Right lobe of liver (tissue), 6 donors: ENCODE results near the gene CD48. TPM values are rescaled to one million over a fixed set of nuclear protein-coding genes. Genes with fewer than 3 reads are reported as not detected.
A peak's percentile ranks its signal among the peaks of the same experiment; 100 is the strongest.

ENCODE experiments used
- ATAC-seq, 4 donors: fragments of 200-7000 bp; cut with Tn5 transposase; one replicate each; pipeline ENCODE4 v1.9.1; 2020; ENCODE audit warnings: mild to moderate bottlenecking in 4 of 4, moderate library complexity in 4 of 4
- DNase-seq, 3 donors: peaks; one replicate each; pipeline ENCODE4 v3.0.0-alpha.2; 2020
- H3K27ac ChIP-seq, 3 donors: fragments of 200-600 bp; one replicate each; pipeline ENCODE4 v1.8.0; 2022
- H3K27me3 ChIP-seq, 2 donors: fragments of 200-600 bp; one replicate each; pipeline ENCODE4 v1.8.0; 2022
- H3K36me3 ChIP-seq, 4 donors: fragments of 200-600 bp; sonication (generic) in 1 of 4; one replicate each; pipeline versions ENCODE4 v1.5.1 to v1.8.0; 2017 to 2022; ENCODE audit warnings: control low read depth in 1 of 4
- H3K4me1 ChIP-seq, 4 donors: fragments of 200-600 bp; sonication (generic) in 1 of 4; one replicate each; pipeline versions ENCODE4 v1.5.1 to v1.8.0; 2017 to 2022; ENCODE audit warnings: control low read depth in 1 of 4
- H3K4me3 ChIP-seq, 3 donors: fragments of 200-600 bp; one replicate each; pipeline ENCODE4 v1.8.0; 2022
- H3K9me3 ChIP-seq, 4 donors: fragments of 200-600 bp; sonication (generic) in 1 of 4; one replicate each; pipeline versions ENCODE4 v1.5.1 to v1.8.0; 2017 to 2022; ENCODE audit warnings: control low read depth in 1 of 4
- POLR2A ChIP-seq: fragments of 450-650 bp; IDR thresholded peaks from one replicate; pipeline ENCODE4 v1.6.1; 2017; ENCODE audit warnings: antibody characterized with exemption, mild to moderate bottlenecking
- WGBS: methylation state at CpG from one replicate; pipeline ENCODE4 v1.1.6; 2018; ENCODE audit warnings: low coverage, low lambda C conversion rate; ENCODE audit not compliant: insufficient coverage; ENCODE audit errors: missing lambda C conversion rate; 5-methylcytosine and 5-hydroxymethylcytosine counted together
- intact Hi-C, 2 donors: fragments of 100-400 bp; cut with DNase I; formaldehyde crosslinking; loops; one replicate each; pipeline versions ENCODE4 v1.11.2 to v1.14.1; 2022
- total RNA-seq, 6 experiments: library from RNA; depleted of rRNA in 2 of 6; stranded (reverse); fragments of >200 nt in 2 of 6; fragmentation: NEBNext Ultra II Directional in 3 of 6; extraction: Animal tissue kit (Norgen Biotek cat#: 25700) in 3 of 6; gene quantifications; one replicate each; pipeline versions ENCODE4 v1.1.0 to v1.2.4, GENCODE V29; 2016 to 2023
- TF ChIP-seq, protein P1 (sequence below), 4 donors: fragments of 200-600 bp in 3 of 4; fragments of 450-650 bp in 1 of 4; IDR thresholded peaks; one replicate each; pipeline versions ENCODE4 v1.5.1 to v1.8.0; 2016 to 2022; ENCODE audit warnings: antibody characterized with exemption in 4 of 4, mild to moderate bottlenecking in 2 of 4
- donor health status: DM: no; HTN: yes; CAD: no.
- donor health status: DM: no; HTN: no; CAD: no.
- donor health status: DM: no; HTN: no; CAD: no.
- donor health status: DM: no; HTN: yes; CAD: no.
- donor health status: DM: no; HTN: yes; CAD: no.

Gene CD48
- total RNA-seq, 6 experiments from 2014 or later, result 0.68 to 5.0 (median 3.4) TPM

DNA sequence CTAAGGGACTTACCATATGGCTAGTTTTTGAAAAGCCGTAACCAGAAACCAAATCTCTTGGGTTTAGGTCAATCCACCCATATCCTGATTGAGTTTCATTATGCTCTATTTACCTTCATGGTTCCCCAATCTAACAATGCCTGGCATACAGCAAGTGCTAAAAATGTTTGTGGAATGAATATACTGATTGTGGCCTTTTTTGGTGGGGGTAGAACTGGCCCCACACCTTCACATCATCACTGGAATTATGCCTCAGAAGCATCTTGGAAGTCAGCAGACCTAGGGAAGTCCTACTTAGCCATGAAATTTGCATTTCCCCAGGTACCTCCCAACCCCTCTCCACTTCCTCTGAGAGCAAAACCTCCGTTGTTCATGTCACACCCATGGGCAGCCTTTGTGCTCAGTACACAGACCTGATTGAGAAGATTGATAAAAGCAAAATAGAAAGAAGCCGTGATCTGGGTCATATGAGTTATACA, 47.0 kb downstream of the CD48 start:
- no peak overlapping the region for H3K27ac ChIP-seq

DNA sequence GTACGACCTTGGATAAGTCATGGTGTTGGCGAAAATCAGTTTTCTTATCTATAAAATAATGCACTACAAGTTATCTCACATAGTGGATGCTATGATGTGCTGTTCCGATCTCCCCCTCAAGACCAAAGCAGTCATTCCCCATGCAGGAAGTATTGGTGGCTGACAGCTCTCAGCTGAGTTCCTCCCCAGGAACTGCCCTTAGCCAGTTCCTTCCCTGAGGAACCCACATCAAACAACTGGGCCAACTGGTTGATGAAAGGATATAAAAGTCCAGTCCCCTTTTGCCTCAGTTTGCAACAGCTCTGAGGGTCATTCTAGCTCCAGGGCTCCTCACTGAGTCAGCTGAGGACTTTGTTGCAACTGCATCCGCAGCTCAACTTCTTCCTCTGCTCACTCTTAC, 48.7 kb downstream of the CD48 start:
- TF ChIP-seq, protein P1, sequence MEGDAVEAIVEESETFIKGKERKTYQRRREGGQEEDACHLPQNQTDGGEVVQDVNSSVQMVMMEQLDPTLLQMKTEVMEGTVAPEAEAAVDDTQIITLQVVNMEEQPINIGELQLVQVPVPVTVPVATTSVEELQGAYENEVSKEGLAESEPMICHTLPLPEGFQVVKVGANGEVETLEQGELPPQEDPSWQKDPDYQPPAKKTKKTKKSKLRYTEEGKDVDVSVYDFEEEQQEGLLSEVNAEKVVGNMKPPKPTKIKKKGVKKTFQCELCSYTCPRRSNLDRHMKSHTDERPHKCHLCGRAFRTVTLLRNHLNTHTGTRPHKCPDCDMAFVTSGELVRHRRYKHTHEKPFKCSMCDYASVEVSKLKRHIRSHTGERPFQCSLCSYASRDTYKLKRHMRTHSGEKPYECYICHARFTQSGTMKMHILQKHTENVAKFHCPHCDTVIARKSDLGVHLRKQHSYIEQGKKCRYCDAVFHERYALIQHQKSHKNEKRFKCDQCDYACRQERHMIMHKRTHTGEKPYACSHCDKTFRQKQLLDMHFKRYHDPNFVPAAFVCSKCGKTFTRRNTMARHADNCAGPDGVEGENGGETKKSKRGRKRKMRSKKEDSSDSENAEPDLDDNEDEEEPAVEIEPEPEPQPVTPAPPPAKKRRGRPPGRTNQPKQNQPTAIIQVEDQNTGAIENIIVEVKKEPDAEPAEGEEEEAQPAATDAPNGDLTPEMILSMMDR (IDR thresholded peaks at IDR 0.05), result no peak
- TF ChIP-seq POLR2A, result no peak
- no peaks in the 10 kb centered on the region for H3K36me3 ChIP-seq
- no peak overlapping the region for H3K4me3 ChIP-seq
- H3K9me3 ChIP-seq, result no peaks in the 10 kb centered on the region
- no peak for DNase-seq
- H3K27ac ChIP-seq, result no peak overlapping the region
- 66% methylated on average over 4 of the region's 4 CpGs for WGBS
- ATAC-seq, result peak in 1 of 4 donors; percentile 10
- H3K27me3 ChIP-seq, result no peaks in the 10 kb centered on the region
- no peaks in the 10 kb centered on the region for H3K4me1 ChIP-seq
- intact Hi-C loops, result no loop called here

More for the DNA sequence above, 47.0 kb downstream of the CD48 start:
- intact Hi-C loops, result no loop called here
- Histone ChIP-seq H3K9me3 (no peaks in the 10 kb centered on the region), H3K36me3 (no peaks in the 10 kb centered on the region), H3K27me3 (no peaks in the 10 kb centered on the region), H3K4me3 (no peak overlapping the region), H3K4me1 (no peaks in the 10 kb centered on the region)
- WGBS, result 62% methylated on average over 3 of the region's 3 CpGs
- TF ChIP-seq, protein P1 (IDR thresholded peaks at IDR 0.05), result no peak
- TF ChIP-seq POLR2A, result no peak
- DNase-seq, result no peak
- ATAC-seq, result peak in 1 of 4 donors; percentile 26

DNA sequence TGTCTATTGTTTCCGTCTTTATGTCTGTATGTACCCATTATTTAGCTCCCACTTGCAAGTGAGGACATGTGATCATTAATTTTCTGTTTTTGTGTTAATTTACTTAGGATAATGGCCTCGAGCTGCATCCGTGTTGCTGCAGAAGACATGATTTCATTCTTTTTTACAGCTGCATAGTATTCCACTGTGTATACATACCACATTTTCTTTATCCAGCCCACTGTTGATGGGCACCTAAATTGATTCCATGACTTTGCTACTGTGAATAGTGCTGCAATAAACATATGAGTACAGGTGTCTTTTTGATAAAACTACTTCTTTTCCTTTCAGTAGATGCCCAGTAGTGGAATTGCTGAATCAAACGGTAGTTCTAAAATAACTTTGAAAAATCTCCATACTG, 52.1 kb downstream of the CD48 start:
- 85% methylated on average over 4 of the region's 4 CpGs for WGBS
- no peak overlapping the region for H3K4me3 ChIP-seq
- no peaks in the 10 kb centered on the region for H3K9me3 ChIP-seq
- intact Hi-C loops, result no loop called here
- no peaks in the 10 kb centered on the region for H3K36me3 ChIP-seq
- TF ChIP-seq, protein P1 (IDR thresholded peaks at IDR 0.05), result no peak
- TF ChIP-seq POLR2A, result no peak
- no peaks in the 10 kb centered on the region for H3K4me1 ChIP-seq
- ATAC-seq (no peak), DNase-seq (no peak)
- no peaks in the 10 kb centered on the region for H3K27me3 ChIP-seq
- no peak overlapping the region for H3K27ac ChIP-seq

DNA sequence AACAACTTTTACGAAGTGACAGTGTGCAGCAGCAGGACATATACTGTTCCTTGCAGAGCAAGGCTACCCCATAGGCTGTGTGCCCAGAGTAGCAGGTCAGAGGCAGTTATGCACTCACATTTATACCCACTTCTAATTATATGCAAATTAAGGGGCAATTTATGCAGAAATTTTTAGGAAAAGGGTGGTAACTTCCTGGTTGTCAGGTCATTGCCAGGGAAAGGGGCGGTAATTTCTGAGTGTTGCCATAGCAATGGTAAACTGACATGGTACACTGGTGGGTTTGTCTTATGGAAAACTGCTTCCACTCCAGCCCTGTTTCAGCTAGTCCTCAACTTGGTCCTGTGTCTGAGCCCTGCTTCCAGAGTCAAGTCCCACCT, 52.8 kb downstream of the CD48 start:
- Histone ChIP-seq H3K4me1 (no peaks in the 10 kb centered on the region), H3K27ac (no peak overlapping the region), H3K36me3 (no peaks in the 10 kb centered on the region), H3K4me3 (no peak overlapping the region), H3K27me3 (no peaks in the 10 kb centered on the region), H3K9me3 (no peaks in the 10 kb centered on the region)
- ATAC-seq (no peak), DNase-seq (no peak)
- TF ChIP-seq POLR2A, result no peak
- TF ChIP-seq, protein P1 (IDR thresholded peaks at IDR 0.05), result no peak
- intact Hi-C loops, result no loop called here
- WGBS, result 100% methylated on average over 1 of the region's 2 CpGs
